ENCODE measurements around the gene TAS2R43. TPM values are rescaled to one million over a fixed set of nuclear protein-coding genes. Genes with fewer than 3 reads are reported as not detected.
A peak's percentile ranks its signal among the peaks of the same experiment; 100 is the strongest.
"Not testable (repeated sequence)": the region's sequence is repeated elsewhere in the genome, so short reads cannot be mapped to it uniquely, and the experiment has no call there.

TAS2R43 gene
- total RNA-seq, 1 donor from 2014 or later: 0.47 TPM

- no peaks in the 10 kb centered on the region for H3K4me1 Mint-ChIP-seq
- H3K9me3 Mint-ChIP-seq: peaks cover 3% of the 10 kb centered on the region
- TF ChIP-seq, protein P1, sequence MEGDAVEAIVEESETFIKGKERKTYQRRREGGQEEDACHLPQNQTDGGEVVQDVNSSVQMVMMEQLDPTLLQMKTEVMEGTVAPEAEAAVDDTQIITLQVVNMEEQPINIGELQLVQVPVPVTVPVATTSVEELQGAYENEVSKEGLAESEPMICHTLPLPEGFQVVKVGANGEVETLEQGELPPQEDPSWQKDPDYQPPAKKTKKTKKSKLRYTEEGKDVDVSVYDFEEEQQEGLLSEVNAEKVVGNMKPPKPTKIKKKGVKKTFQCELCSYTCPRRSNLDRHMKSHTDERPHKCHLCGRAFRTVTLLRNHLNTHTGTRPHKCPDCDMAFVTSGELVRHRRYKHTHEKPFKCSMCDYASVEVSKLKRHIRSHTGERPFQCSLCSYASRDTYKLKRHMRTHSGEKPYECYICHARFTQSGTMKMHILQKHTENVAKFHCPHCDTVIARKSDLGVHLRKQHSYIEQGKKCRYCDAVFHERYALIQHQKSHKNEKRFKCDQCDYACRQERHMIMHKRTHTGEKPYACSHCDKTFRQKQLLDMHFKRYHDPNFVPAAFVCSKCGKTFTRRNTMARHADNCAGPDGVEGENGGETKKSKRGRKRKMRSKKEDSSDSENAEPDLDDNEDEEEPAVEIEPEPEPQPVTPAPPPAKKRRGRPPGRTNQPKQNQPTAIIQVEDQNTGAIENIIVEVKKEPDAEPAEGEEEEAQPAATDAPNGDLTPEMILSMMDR (conservative IDR thresholded peaks at IDR 0.05): no peak
- H3K27ac Mint-ChIP-seq (ENCODE audit: unreplicated experiment): no peak overlapping the region
- DNase-seq (ENCODE audit: low read depth, low spot score): no peak
- H3K27me3 Mint-ChIP-seq (ENCODE audit: low read depth): no peaks in the 10 kb centered on the region
- H3K36me3 Mint-ChIP-seq (ENCODE audit: low read depth): peaks cover 14% of the 10 kb centered on the region
- H3K4me3 Mint-ChIP-seq: no peak overlapping the region
Measured at GRCh38 chr12:11075642-11076041, 16.5 kb downstream of the TAS2R43 start.

- no peak for DNase-seq (ENCODE audit: low read depth, low spot score)
- no peaks in the 10 kb centered on the region for H3K4me1 Mint-ChIP-seq
- peaks cover 10% of the 10 kb centered on the region for H3K36me3 Mint-ChIP-seq (ENCODE audit: low read depth)
- H3K9me3 Mint-ChIP-seq: no peaks in the 10 kb centered on the region
- TF ChIP-seq, protein P1 (conservative IDR thresholded peaks at IDR 0.05): no peak
- H3K4me3 Mint-ChIP-seq: no peak overlapping the region
- no peak overlapping the region for H3K27ac Mint-ChIP-seq (ENCODE audit: unreplicated experiment)
- H3K27me3 Mint-ChIP-seq (ENCODE audit: low read depth): no peaks in the 10 kb centered on the region
Measured at GRCh38 chr12:11071414-11071813, 20.7 kb downstream of the TAS2R43 start.

- no peaks in the 10 kb centered on the region for H3K9me3 Mint-ChIP-seq
- no peak overlapping the region for H3K27ac Mint-ChIP-seq (ENCODE audit: unreplicated experiment)
- peaks cover 11% of the 10 kb centered on the region for H3K36me3 Mint-ChIP-seq (ENCODE audit: low read depth)
- H3K4me3 Mint-ChIP-seq: no peak overlapping the region
- no peak for DNase-seq (ENCODE audit: low read depth, low spot score)
- TF ChIP-seq, protein P1 (conservative IDR thresholded peaks at IDR 0.05): no peak
- no peaks in the 10 kb centered on the region for H3K4me1 Mint-ChIP-seq
- H3K27me3 Mint-ChIP-seq (ENCODE audit: low read depth): no peaks in the 10 kb centered on the region
Measured at GRCh38 chr12:11070999-11071398, 21.1 kb downstream of the TAS2R43 start.

DNA sequence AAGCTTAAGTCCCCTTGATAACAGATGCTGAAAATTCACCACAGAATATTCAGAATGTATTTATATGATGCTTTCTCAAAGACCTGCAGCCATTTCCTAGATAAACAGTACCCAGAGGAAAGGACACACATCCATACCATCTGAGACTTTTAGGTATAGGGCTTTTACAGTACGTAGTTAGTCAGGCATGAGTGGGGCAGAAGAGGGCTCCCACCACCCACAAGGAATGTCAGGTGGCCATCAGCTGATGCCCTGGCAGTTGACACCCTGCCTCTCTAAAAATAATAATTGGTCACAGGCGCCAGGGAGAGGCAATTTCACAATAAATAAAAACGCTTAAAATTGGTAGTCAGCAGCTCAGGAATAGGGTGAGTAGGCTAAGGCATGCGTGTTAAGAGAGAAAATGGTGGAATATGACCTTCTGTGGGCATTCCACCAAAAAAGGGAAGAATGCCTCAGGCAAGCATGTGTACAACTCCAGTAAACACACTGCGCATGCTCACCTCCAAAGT is 22.2 kb downstream of the TAS2R43 start:
- peaks cover 4% of the 10 kb centered on the region for H3K9me3 Mint-ChIP-seq
- no peak for DNase-seq (ENCODE audit: low read depth, low spot score)
- H3K4me1 Mint-ChIP-seq: no peaks in the 10 kb centered on the region
- TF ChIP-seq, protein P1 (conservative IDR thresholded peaks at IDR 0.05): no peak
- H3K27me3 Mint-ChIP-seq (ENCODE audit: low read depth): no peaks in the 10 kb centered on the region
- no peak overlapping the region for H3K4me3 Mint-ChIP-seq
- peaks cover 18% of the 10 kb centered on the region for H3K36me3 Mint-ChIP-seq (ENCODE audit: low read depth)
- H3K27ac Mint-ChIP-seq (ENCODE audit: unreplicated experiment): no peak overlapping the region

DNA sequence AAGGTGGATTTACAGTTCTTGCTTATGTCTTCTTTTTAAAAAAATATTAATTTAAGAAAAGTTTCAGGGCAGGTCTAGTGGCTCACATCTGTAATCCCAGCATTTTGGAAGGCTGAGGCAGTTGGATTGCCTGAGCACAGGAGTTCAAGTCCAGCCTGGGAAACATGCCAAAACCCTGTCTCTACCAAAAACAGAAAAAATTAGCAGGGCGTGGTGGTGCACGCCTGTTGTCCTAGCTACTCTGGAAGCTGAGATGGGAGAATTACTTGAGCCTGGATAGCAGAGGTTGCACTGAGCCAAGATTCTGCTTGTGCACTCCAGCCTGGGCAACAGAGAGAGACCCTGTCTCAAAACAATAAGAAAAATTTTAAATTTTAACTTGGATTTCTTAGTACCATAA is 24.6 kb downstream of the TAS2R43 start:
- Mint-ChIP-seq H3K4me1 (no peaks in the 10 kb centered on the region), H3K36me3 (ENCODE audit: low read depth) (peaks cover 21% of the 10 kb centered on the region), H3K9me3 (peaks cover 4% of the 10 kb centered on the region), H3K27ac (ENCODE audit: unreplicated experiment) (no peak overlapping the region), H3K4me3 (no peak overlapping the region), H3K27me3 (ENCODE audit: low read depth) (no peaks in the 10 kb centered on the region)
- no peak for DNase-seq (ENCODE audit: low read depth, low spot score)
- TF ChIP-seq, protein P1 (conservative IDR thresholded peaks at IDR 0.05): no peak

DNA sequence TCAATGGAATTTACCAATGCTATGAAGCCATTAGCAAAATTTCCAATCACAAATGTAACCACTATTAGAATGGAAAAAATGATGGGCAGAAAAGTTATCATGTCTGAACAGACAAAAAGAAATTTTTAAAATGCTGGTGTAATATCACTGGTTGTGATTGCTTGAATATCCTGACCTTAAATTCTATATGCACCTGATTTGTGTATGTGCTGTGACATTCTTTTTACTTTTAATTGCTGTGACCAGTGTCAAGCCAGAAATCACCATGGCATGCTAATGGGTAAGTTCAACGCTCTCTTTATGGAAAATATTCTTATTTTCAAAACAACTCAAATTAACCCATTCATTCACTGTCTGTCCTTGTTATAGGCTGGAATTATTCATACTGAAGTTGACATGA is 29.9 kb downstream of the TAS2R43 start, which contains the start of gene TAS2R46:
TSS of gene TAS2R46 (minus strand) at position 101 of the 400 bp plus-strand sequence. CDS start at position 101, 0 bp downstream.
- Mint-ChIP-seq H3K36me3 (ENCODE audit: low read depth) (peaks cover 14% of the 10 kb centered on the region), H3K27ac (ENCODE audit: unreplicated experiment) (peak within 1 kb of the TSS; percentile 31)

More for the DNA sequence above, 29.9 kb downstream of the TAS2R43 start, which contains the start of gene TAS2R46:
- not testable (repeated sequence) for H3K4me3 Mint-ChIP-seq; H3K27me3 Mint-ChIP-seq (ENCODE audit: low read depth); H3K4me1 Mint-ChIP-seq; DNase-seq (ENCODE audit: low read depth, low spot score); H3K9me3 Mint-ChIP-seq
